ENCODE measurements around the gene LARP1B. TPM values are rescaled to one million over a fixed set of nuclear protein-coding genes. Genes with fewer than 3 reads are reported as not detected.

Gene LARP1B
- total RNA-seq, 1 donor from 2014 or later, result 24.2 TPM

DNA sequence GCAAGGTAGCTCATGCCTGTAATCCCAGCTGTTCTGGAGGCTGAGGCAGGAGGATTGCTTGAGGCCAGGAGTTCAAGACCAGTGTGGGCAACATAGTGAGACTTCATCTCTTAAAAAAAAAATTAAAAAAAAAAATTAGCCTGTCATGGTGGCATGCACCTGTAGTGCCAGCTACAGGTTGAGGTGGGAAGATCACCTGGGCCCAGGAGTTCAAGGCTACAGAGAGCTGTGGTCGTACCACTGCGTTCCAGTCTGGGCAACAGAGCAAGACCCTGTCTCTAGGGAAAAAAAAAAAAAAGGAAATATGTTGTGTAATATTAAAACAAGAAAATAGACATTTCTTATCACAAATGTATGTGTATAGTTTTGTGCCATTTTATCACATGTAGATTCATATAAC, 97.8 kb downstream of the LARP1B start:
- Histone ChIP-seq H3K36me3 (ENCODE audit: control insufficient read depth, insufficient read depth, low read length) (no peaks in the 10 kb centered on the region), H3K4me3 (ENCODE audit: low read depth, low read length) (no peak overlapping the region), H3K27me3 (ENCODE audit: control insufficient read depth, insufficient read depth, low read length) (no peaks in the 10 kb centered on the region)
- TF ChIP-seq, protein P1, sequence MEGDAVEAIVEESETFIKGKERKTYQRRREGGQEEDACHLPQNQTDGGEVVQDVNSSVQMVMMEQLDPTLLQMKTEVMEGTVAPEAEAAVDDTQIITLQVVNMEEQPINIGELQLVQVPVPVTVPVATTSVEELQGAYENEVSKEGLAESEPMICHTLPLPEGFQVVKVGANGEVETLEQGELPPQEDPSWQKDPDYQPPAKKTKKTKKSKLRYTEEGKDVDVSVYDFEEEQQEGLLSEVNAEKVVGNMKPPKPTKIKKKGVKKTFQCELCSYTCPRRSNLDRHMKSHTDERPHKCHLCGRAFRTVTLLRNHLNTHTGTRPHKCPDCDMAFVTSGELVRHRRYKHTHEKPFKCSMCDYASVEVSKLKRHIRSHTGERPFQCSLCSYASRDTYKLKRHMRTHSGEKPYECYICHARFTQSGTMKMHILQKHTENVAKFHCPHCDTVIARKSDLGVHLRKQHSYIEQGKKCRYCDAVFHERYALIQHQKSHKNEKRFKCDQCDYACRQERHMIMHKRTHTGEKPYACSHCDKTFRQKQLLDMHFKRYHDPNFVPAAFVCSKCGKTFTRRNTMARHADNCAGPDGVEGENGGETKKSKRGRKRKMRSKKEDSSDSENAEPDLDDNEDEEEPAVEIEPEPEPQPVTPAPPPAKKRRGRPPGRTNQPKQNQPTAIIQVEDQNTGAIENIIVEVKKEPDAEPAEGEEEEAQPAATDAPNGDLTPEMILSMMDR (IDR thresholded peaks at IDR 0.05; ENCODE audit: insufficient read depth, low read length, poor library complexity, severe bottlenecking), result no peak
- DNase-seq (ENCODE audit: low read depth), result no peak

DNA sequence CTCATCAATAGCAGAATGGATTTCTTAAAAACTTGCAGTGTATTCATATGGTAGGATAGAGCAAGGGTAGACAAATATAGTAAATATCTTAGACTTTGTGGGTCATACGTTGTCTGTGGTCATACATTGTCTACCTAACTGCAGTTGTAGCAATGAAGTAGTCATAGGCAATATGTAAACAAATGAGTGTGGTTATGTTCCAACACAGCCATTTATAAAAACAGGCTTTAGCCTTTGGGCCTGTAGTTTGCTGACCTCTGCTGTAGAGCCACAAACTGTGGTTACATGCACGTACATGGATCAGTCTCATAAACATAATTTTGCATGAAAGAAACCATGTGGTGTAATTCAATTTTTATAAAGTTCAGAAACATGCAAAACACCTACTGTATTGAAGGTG, 98.9 kb downstream of the LARP1B start:
- no peak for DNase-seq (ENCODE audit: low read depth)
- Histone ChIP-seq H3K36me3 (ENCODE audit: control insufficient read depth, insufficient read depth, low read length) (no peaks in the 10 kb centered on the region), H3K4me3 (ENCODE audit: low read depth, low read length) (no peak overlapping the region), H3K27me3 (ENCODE audit: control insufficient read depth, insufficient read depth, low read length) (no peaks in the 10 kb centered on the region)
- TF ChIP-seq, protein P1 (IDR thresholded peaks at IDR 0.05; ENCODE audit: insufficient read depth, low read length, poor library complexity, severe bottlenecking), result no peak

DNA sequence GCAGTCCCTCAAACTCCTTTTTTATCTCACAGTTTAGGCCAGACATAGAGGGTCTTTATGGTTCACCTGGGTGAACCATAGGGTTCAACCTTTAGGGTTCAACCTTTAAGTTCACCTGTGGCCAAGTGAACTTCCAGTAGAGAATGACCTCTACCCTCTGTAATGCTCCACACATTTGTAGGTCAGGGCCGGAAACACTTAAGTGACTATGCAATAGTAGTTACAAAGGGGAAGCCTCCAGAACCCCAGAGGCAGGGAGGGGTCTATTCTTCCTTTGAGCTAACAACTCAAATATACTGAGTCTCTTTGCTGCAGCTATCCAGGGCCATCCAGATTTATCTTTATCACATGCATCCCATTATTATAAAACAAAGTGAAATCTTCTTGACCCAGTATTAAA, 100.0 kb downstream of the LARP1B start:
- Histone ChIP-seq H3K4me3 (ENCODE audit: low read depth, low read length) (no peak overlapping the region), H3K27me3 (ENCODE audit: control insufficient read depth, insufficient read depth, low read length) (no peaks in the 10 kb centered on the region), H3K36me3 (ENCODE audit: control insufficient read depth, insufficient read depth, low read length) (no peaks in the 10 kb centered on the region)
- TF ChIP-seq, protein P1 (IDR thresholded peaks at IDR 0.05; ENCODE audit: insufficient read depth, low read length, poor library complexity, severe bottlenecking), result no peak
- no peak for DNase-seq (ENCODE audit: low read depth)

DNA sequence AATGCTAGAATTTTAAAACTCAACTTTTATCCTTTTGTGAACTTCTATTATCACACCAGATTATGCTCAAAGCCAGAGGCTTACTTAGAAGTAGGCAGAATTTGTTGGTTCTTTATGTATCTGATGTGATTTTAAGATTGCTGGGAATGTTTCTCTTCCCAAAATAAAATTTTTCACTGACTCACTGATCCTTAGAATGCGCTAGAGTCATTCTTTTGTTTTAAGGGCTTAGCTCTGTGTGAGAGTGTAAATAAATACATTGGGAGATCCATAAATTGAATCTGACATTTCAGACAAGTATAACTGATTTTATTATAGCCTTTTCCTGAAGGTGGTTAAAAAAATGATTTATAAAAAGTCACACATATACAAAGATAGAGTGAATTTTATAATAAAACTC, 101.3 kb downstream of the LARP1B start:
- H3K4me3 ChIP-seq (ENCODE audit: low read depth, low read length), result no peak overlapping the region
- H3K36me3 ChIP-seq (ENCODE audit: control insufficient read depth, insufficient read depth, low read length), result no peaks in the 10 kb centered on the region
- no peak for DNase-seq (ENCODE audit: low read depth)
- TF ChIP-seq, protein P1 (IDR thresholded peaks at IDR 0.05; ENCODE audit: insufficient read depth, low read length, poor library complexity, severe bottlenecking), result no peak
- no peaks in the 10 kb centered on the region for H3K27me3 ChIP-seq (ENCODE audit: control insufficient read depth, insufficient read depth, low read length)

DNA sequence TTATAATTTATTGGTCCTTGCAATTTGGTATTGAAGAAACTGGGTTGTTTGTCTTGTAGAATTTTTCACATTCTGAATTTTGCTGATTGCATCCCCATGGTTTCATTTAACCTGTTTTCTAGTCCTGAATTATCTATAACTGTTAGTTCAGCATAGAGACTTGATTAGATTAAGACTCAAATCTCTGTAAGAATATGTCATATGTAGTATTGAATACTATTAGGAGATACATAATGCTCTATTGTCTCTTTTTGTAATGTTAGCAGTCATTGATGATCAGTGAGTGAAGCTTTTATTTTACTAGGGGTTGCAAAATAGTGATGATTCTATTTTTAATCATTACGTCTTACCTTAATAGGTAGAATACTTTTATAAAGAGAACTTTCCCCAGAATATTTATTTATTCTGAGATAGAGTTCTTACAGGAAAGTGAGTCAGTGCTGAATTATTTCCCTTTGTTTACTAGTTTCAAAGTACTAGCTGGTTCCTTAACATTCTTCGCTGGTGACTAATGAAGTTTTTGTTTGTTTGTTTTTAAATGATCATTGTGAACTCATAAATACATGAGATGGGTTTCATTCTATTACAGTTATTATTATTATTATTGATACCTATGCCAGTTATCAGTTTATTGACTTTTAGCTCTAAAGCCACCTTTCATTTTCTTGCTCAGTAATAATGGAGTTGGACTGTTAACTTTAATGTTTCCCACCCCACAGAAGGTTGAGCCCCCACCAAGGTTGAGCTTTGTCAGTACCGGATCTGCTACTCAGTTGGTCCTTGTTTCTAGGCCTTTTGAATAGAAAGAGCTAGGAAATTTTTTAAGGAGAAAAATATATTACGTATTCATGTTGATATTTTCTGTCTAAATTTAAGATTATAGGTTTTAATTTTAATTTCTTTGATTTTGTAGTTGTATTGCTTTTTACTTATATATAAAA, 102.3 kb downstream of the LARP1B start:
- peak; percentile 61 for DNase-seq (ENCODE audit: low read depth)
- Histone ChIP-seq H3K36me3 (ENCODE audit: control insufficient read depth, insufficient read depth, low read length) (no peaks in the 10 kb centered on the region), H3K27me3 (ENCODE audit: control insufficient read depth, insufficient read depth, low read length) (no peaks in the 10 kb centered on the region), H3K4me3 (ENCODE audit: low read depth, low read length) (no peak overlapping the region)
- TF ChIP-seq, protein P1 (IDR thresholded peaks at IDR 0.05; ENCODE audit: insufficient read depth, low read length, poor library complexity, severe bottlenecking), result no peak
